ENCODE results near the gene NPHP1. TPM values are rescaled to one million over a fixed set of nuclear protein-coding genes. Genes with fewer than 3 reads are reported as not detected.

NPHP1 gene
- total RNA-seq, 2 donors from 2014 or later, result 5.2 to 9.7 TPM

- Histone ChIP-seq H3K9me3 (no peaks in the 10 kb centered on the region), H3K27ac (peak overlapping the region; percentile 49 to 50), H3K4me3 (no peak overlapping the region), H3K36me3 (no peaks in the 10 kb centered on the region), H3K27me3 (replicated peaks; ENCODE audit: insufficient read depth) (no peaks in the 10 kb centered on the region), H3K4me1 (replicated peaks) (peaks cover 12% of the 10 kb centered on the region)
- intact Hi-C loops (cut with DNase I), result no loop called here
- TF ChIP-seq POLR2A (IDR thresholded peaks at IDR 0.05), result no peak
- TF ChIP-seq POLR2AphosphoS5 (IDR thresholded peaks at IDR 0.05), result peak; percentile 80
- peak; percentile 67 for DNase-seq (ENCODE audit: low spot score)
- WGBS, result 22% methylated on average over 8 of the region's 8 CpGs
Observed at GRCh38 chr2:110105608-110106467, 99.0 kb downstream of the NPHP1 start.

DNA sequence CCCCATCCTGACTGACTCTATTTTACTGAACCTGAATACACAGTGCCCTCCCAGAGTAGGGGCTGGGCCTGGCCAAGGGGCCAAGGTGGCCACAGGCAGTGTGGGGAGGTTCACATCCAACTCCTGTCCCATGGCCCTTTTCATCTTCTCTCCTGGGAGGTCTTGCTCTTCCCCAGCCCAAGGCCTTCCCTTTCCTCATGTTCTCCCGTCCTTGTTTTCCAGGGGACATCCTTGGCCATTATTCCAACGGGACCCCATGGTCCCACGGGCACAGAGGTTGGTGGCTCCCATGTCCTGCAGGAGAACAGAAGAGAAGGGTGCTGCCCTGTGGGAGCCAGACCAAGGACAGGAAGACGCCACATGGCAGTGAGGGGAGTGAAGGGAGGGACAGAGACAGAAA, 99.6 kb downstream of the NPHP1 start:
- TF ChIP-seq POLR2AphosphoS5 (IDR thresholded peaks at IDR 0.05), result no peak
- no peak for TF ChIP-seq POLR2A (IDR thresholded peaks at IDR 0.05)
- no peak for TF ChIP-seq CTCF (IDR thresholded peaks at IDR 0.05)

DNA sequence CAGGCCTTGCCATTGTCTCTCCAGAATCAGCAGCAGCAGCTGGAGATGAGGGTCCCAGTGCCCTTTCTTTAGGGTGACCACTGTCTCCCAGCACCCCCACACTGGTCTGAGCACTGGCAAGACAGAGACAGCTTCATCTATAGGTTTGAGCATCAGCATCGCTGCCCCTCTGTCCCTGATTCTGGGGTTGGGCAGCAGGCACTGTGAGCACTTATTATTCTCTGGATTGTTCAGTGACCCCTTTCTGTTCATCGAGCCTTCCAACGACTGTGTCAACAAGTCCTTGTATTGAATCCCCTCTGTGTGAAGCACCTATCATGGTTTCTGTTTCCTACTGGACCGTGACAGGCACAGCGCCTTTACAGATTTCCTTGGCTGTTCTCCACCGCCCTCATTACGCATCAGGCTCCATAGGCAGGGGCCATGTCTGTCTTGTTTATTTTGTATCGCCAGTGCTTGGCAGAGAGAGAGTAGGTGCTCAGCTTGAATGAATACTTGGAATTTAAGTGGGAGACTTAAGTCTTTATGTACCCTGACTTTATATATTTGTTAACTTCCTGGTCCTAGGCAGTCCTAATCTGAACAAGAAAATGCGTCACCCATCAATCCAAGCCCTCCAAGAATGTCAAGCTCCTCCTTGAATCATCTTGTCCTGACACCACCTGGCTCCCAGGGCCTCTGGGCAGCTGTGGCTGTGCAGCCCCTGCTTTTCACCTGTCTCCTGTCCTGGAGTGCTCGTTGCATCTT, 100.6 kb downstream of the NPHP1 start:
- no peak for DNase-seq (ENCODE audit: low spot score)
- Histone ChIP-seq H3K4me1 (replicated peaks) (peaks cover 16% of the 10 kb centered on the region), H3K36me3 (no peaks in the 10 kb centered on the region), H3K9me3 (no peaks in the 10 kb centered on the region), H3K27me3 (replicated peaks; ENCODE audit: insufficient read depth) (no peaks in the 10 kb centered on the region), H3K27ac (peak overlapping the region in 1 of 2 donors; percentile 49), H3K4me3 (no peak overlapping the region)
- no peak for TF ChIP-seq POLR2A (IDR thresholded peaks at IDR 0.05)
- no peak for TF ChIP-seq POLR2AphosphoS5 (IDR thresholded peaks at IDR 0.05)
- no peak for TF ChIP-seq CTCF (IDR thresholded peaks at IDR 0.05)
- 58% methylated on average over 10 of the region's 10 CpGs for WGBS
- intact Hi-C loops (cut with DNase I), result no loop called here

More for the DNA sequence above, 99.6 kb downstream of the NPHP1 start:
- intact Hi-C loops (cut with DNase I), result no loop called here
- Histone ChIP-seq H3K4me1 (replicated peaks) (peaks cover 16% of the 10 kb centered on the region), H3K4me3 (no peak overlapping the region), H3K36me3 (no peaks in the 10 kb centered on the region), H3K27me3 (replicated peaks; ENCODE audit: insufficient read depth) (no peaks in the 10 kb centered on the region), H3K27ac (peak overlapping the region; percentile 49 to 50), H3K9me3 (no peaks in the 10 kb centered on the region)
- DNase-seq (ENCODE audit: low spot score), result no peak
- 87% methylated on average over 4 of the region's 4 CpGs for WGBS

- H3K27ac ChIP-seq, result peak overlapping the region in 1 of 2 donors; percentile 77
Observed at GRCh38 chr2:110103061-110103961, 101.5 kb downstream of the NPHP1 start.

More at GRCh38 chr2:110103061-110103961, 101.5 kb downstream of the NPHP1 start:
- TF ChIP-seq CTCF (IDR thresholded peaks at IDR 0.05) (no peak), POLR2AphosphoS5 (IDR thresholded peaks at IDR 0.05) (no peak), POLR2A (IDR thresholded peaks at IDR 0.05) (no peak)
- no peak overlapping the region for H3K4me3 ChIP-seq
- no peak for DNase-seq (ENCODE audit: low spot score)
- WGBS, result 87% methylated on average over 19 of the region's 20 CpGs
- intact Hi-C loops (cut with DNase I), result no loop called here
- peaks cover 16% of the 10 kb centered on the region for H3K4me1 ChIP-seq (replicated peaks)
- H3K9me3 ChIP-seq, result no peaks in the 10 kb centered on the region
- no peaks in the 10 kb centered on the region for H3K27me3 ChIP-seq (replicated peaks; ENCODE audit: insufficient read depth)
- no peaks in the 10 kb centered on the region for H3K36me3 ChIP-seq

Measured in prostate gland (tissue), 2 donors.